ENCODE measurements around the gene PLEKHH1.

GRCh38 chr14:67582061-67582460, 49.0 kb downstream of the PLEKHH1 start:
- TF ChIP-seq CTCF (conservative IDR thresholded peaks at IDR 0.05) (no peak), ZFX (IDR thresholded peaks at IDR 0.05) (no peak)
